BE2C (cell line): Measurements from ENCODE around the gene ANKRD22.

Source experiments
- DNase-seq: peaks from one replicate; pipeline ENCODE4 v3.0.0-alpha.2; 2020
- H3K27me3 ChIP-seq: fragments of 250-450 bp; sonication (Bioruptor Pico); 2 replicates; pipeline ENCODE4 v1.5.1; 2020; ENCODE audit warnings: mild to moderate bottlenecking
- H3K36me3 ChIP-seq: fragments of 250-450 bp; sonication (Bioruptor Pico); 2 replicates; pipeline ENCODE4 v1.5.1; 2020; ENCODE audit warnings: mild to moderate bottlenecking
- H3K4me1 ChIP-seq: fragments of 250-450 bp; sonication (Bioruptor Pico); 2 replicates; pipeline ENCODE4 v1.5.1; 2020
- H3K4me3 ChIP-seq: 2 replicates; pipeline ENCODE4 v1.5.1; 2011; ENCODE audit warnings: low read depth, low read length
- H3K9me3 ChIP-seq: fragments of 250-450 bp; sonication (Bioruptor Pico); 2 replicates; pipeline ENCODE4 v1.5.1; 2020
- CTCF ChIP-seq: IDR thresholded peaks from 2 replicates; pipeline ENCODE4 v1.5.1; 2012; ENCODE audit warnings: mild to moderate bottlenecking, low read depth, low read length

The ANKRD22 gene

GRCh38 chr10:88803641-88804040 lies 48.0 kb downstream of the ANKRD22 start:
- no peak for TF ChIP-seq CTCF
- no peaks in the 10 kb centered on the region for H3K36me3 ChIP-seq
- no peaks in the 10 kb centered on the region for H3K9me3 ChIP-seq
- no peak for DNase-seq
- no peaks in the 10 kb centered on the region for H3K27me3 ChIP-seq
- peaks cover 3% of the 10 kb centered on the region; the same call in 1 of the 2 replicates for H3K4me1 ChIP-seq
- no peak overlapping the region for H3K4me3 ChIP-seq

- Histone ChIP-seq H3K27me3 (no peaks in the 10 kb centered on the region), H3K36me3 (no peaks in the 10 kb centered on the region), H3K4me1 (peaks cover 3% of the 10 kb centered on the region; the same call in 1 of the 2 replicates), H3K4me3 (no peak within 1 kb of the TSS), H3K9me3 (no peaks in the 10 kb centered on the region)
- no peak for TF ChIP-seq CTCF
- DNase-seq: no peak
Measured at GRCh38 chr10:88802523-88803285, 48.9 kb downstream of the ANKRD22 start, which contains the start of gene LIPM. Gene LIPM (plus strand): TSS chr10:88802730. CDS start chr10:88802897, 167 bp downstream.

DNA sequence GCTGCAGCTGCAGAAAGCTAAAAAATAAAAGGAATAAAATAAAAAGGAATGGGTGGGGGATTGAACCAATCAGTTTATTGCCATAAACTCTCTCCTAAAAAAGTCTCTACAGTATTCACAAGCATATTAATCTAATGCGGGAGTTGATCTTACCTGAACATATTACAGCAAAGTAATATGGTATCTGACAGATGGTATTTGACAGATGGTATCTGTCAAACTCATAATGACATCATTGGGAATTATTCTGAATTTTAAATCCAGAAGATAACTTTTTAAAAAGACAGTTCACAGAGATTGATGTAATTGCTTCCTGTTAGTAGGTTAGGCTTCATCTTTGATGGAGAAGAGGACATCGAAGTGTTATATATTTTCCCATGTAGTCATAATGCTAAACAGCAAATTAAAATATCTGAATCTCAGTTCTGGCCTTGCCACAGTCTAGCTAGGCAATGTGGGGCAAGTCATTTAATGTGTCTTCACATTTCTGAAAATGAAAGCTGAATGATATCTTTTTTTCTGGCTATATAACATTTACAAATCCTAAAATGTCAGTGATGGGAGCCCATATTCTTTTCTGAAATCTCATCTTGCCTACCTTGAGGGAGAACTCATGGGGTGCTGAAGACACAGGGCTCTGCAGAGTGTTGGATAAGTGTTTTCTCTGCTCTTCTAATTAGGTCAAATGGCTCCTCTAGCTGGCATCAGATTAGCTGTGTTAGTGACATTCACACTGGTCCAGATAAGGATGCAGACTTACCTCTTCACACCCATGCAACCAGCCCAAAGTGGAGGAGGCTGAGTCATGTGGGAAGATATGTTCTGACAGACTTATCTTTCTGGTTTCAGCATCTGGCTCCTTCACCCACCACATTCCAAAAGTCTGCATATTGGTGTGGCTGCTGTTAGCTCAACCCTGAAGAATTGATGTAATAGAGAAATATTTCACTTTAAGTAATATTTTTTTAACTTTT lies 51.2 kb downstream of the ANKRD22 start:
- DNase-seq: no peak

GRCh38 chr10:88794731-88795130 lies 56.9 kb downstream of the ANKRD22 start:
- Histone ChIP-seq H3K9me3 (no peaks in the 10 kb centered on the region), H3K36me3 (no peaks in the 10 kb centered on the region), H3K4me3 (no peak overlapping the region), H3K27me3 (no peaks in the 10 kb centered on the region), H3K4me1 (no peaks in the 10 kb centered on the region)
- no peak for DNase-seq
- no peak for TF ChIP-seq CTCF

More for the DNA sequence above, 51.2 kb downstream of the ANKRD22 start:
- Histone ChIP-seq H3K4me1 (peaks cover 3% of the 10 kb centered on the region; the same call in 1 of the 2 replicates), H3K9me3 (no peaks in the 10 kb centered on the region), H3K4me3 (no peak overlapping the region), H3K36me3 (no peaks in the 10 kb centered on the region), H3K27me3 (no peaks in the 10 kb centered on the region)
- no peak for TF ChIP-seq CTCF

GRCh38 chr10:88793712-88794299 lies 57.8 kb downstream of the ANKRD22 start:
- TF ChIP-seq CTCF: no peak
- DNase-seq: no peak
- no peaks in the 10 kb centered on the region for H3K27me3 ChIP-seq
- no peak overlapping the region for H3K4me3 ChIP-seq
- H3K9me3 ChIP-seq: no peaks in the 10 kb centered on the region
- H3K36me3 ChIP-seq: no peaks in the 10 kb centered on the region
- no peaks in the 10 kb centered on the region for H3K4me1 ChIP-seq
